Activated gamma-delta T cell (primary cell): ENCODE results near the gene ANKRD30A.
"Not testable (repeated sequence)": the region's sequence is repeated elsewhere in the genome, so short reads cannot be mapped to it uniquely, and the experiment has no call there.

Source experiments
- DNase-seq: peaks from one replicate; lab custom pipeline; 2025; lab: John Stamatoyannopoulos, UW

The ANKRD30A gene

GRCh38 chr10:37269554-37270256, 144.3 kb downstream of the ANKRD30A start:
- no peak for DNase-seq

DNA sequence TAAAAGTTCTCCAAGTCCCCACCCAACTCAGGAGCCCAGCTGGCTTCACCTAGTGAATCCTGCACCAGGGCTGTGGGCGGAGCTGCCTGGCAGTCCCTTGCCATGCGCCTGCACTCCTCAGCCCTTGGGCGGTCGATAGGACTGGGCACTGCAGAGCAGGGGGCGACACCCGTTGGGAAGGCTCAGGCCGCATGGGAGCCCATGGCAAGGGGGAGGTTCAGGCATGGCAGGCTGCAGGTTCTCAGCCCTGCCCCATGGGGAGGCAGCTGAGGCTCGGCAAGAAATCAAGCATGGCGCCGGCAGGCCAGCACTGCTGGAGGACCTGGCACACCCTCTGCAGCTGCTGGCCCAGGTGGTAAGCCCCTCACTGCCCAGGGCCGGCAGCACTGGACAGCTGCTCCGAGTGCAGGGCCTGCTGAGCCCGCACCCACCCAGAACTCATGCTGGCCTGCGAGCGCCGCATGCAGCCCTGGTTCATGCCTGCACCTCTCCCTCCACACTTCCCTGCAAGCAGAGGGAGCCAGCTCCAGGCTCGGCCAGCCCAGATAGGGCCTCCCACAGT, 149.9 kb downstream of the ANKRD30A start:
- DNase-seq, result no peak

- DNase-seq, result no peak
These were observed 159.7 kb downstream of the ANKRD30A start for GRCh38 chr10:37285063-37285462.

- DNase-seq, result no peak
These were observed 164.6 kb downstream of the ANKRD30A start for GRCh38 chr10:37289833-37290464.

- DNase-seq, result no peak
These were observed 175.9 kb downstream of the ANKRD30A start for GRCh38 chr10:37301271-37301670.

GRCh38 chr10:37304036-37304435, 178.6 kb downstream of the ANKRD30A start:
- no peak for DNase-seq

DNA sequence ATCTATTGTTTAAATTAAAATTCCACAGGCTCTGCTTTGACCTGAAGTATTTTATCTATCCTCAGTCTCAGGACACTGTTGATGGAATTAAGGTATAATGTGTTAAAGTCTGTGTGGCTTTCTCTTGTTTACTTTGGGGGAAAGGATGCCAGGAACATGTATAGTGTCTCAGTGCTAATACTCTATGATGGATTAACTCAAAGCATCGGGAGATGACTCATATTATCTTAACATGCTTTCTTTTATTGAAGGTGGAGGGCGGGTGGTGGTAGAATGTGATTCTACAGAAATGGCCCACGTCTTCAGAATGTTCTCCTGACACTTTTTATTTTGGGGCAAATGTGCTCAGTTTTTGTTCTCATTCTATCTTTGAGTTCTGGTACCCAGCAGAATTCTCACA, 189.0 kb downstream of the ANKRD30A start:
- DNase-seq, result no peak

GRCh38 chr10:37314862-37315261, 189.5 kb downstream of the ANKRD30A start:
- DNase-seq, result no peak

DNA sequence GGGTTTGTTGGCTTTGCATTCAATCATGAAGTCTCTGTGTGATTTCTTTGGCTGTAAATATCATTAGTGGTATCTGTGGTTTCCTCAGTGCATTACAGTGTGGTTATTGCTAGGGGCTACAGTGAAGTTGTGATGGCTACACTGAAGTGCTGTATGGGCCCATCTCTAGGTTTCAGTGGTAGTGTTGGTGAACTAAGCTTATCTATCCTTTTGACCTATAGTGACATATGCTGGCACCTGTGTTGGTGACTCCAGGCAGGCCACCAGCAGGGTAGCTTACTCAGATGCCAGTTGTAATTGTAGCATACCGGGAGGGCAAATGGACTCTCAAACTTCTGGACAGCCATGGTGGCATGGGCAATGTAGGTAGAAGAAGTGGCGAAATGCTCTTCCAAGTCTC, 219.0 kb downstream of the ANKRD30A start:
- no peak for DNase-seq

DNA sequence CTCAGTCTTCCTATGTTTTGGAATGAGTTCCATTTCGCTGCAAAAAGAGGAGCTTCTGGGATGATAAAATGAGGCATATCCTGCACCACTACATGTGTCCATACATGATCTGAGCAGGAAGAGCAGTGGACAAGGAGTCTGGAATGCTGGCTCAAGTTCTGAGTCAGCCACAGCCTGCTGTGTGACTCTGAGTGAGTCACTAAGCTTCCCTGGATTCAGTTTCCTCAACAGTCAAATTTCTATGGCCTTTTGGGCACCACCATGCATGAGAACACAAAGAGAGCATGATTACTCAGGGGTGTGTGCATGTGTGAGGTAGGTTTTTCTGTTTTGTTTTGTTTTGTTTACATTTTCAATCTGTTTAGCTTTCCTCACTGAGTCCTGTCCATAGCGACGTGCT, 254.6 kb downstream of the ANKRD30A start:
- DNase-seq, result no peak

- DNase-seq, result no peak
These were observed 255.9 kb downstream of the ANKRD30A start for GRCh38 chr10:37381271-37381670.

DNA sequence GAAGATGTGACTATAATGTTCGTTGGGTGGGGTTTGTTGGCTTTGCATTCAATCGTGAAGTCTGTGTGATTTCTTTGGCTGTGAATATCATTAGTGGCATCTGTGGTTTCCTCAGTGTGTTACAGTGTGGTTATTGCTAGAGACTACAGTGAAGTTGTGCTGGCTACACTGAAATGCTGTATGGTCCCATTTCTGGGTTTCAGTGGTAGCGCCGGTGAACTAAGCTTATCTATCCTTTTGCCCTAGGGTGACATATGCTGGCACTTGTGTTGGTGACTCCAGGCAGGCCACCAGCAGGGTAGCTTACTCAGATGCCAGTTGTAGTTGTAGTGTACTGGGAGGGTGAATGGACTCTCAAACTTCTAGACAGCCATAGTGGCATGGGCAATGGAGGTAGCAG, 259.5 kb downstream of the ANKRD30A start:
- no peak for DNase-seq

GRCh38 chr10:37390926-37391325, 265.5 kb downstream of the ANKRD30A start:
- DNase-seq, result no peak

DNA sequence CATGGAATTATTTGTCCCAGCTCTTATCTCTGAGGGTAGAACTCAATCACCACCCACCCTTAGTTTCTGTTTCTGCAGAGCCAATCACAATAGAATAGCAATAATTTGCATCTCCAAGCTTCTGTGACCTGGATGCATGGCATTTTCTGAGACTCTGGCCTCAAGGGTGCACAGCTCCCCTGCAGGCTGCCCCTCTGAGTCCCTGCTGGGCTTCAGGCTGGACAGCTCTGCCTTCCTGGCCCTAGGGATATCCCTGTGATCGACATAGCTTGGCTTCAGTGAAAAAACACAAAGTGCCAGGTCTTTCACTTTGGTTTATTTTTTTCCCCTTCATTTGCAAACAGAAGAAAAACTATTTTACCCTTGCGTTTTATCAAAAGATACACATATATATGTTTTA, 275.4 kb downstream of the ANKRD30A start:
- DNase-seq, result not testable (repeated sequence)

DNA sequence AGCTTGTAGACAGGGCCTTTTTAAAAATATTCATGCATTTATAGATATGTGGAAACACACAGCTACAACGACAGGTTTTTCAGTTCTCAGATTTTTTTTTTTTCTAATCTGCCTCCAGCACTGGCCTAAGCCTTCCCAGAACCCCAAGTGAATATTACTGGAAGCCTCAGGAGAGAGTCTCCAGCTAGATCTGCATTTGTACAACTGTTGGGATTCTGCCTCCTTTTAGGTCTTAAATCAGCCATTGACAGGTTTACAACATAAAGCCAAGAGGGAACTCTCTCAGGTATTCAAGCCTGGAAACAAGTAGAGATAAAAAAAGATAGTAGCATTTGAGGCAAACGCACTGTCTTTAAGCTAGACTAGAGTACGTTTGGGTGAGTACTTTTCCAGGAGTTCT, 275.8 kb downstream of the ANKRD30A start:
- DNase-seq, result no peak

GRCh38 chr10:37403776-37404175, 278.4 kb downstream of the ANKRD30A start:
- no peak for DNase-seq
